ENCODE results near the gene ALDOC.
A peak's percentile ranks its signal among the peaks of the same experiment; 100 is the strongest.

ALDOC gene

GRCh38 chr17:28576758-28577465 lies at the start of gene ALDOC:
TSS of gene ALDOC (minus strand) at chr17:28576895. CDS start at chr17:28575532, 1,363 bp downstream.
- peak within 1 kb of the TSS; percentile 48 for H3K4me3 ChIP-seq (replicated peaks; ENCODE audit: low read depth, low read length)
- no peak for TF ChIP-seq CTCF (IDR thresholded peaks at IDR 0.05; ENCODE audit: low read length, missing control alignments)
- peak; percentile 91 for DNase-seq (ENCODE audit: low read depth)

GRCh38 chr17:28624148-28624547 lies 47.5 kb upstream of the ALDOC start:
- no peak overlapping the region for H3K4me3 ChIP-seq (replicated peaks; ENCODE audit: low read depth, low read length)
- DNase-seq (ENCODE audit: low read depth) = no peak
- no peak for TF ChIP-seq CTCF (IDR thresholded peaks at IDR 0.05; ENCODE audit: low read length, missing control alignments)

GRCh38 chr17:28623696-28624095 lies 47.0 kb upstream of the ALDOC start:
- no peak for DNase-seq (ENCODE audit: low read depth)
- TF ChIP-seq CTCF (IDR thresholded peaks at IDR 0.05; ENCODE audit: low read length, missing control alignments) = no peak
- H3K4me3 ChIP-seq (replicated peaks; ENCODE audit: low read depth, low read length) = no peak overlapping the region

GRCh38 chr17:28622186-28622585 lies 45.5 kb upstream of the ALDOC start:
- TF ChIP-seq CTCF (IDR thresholded peaks at IDR 0.05; ENCODE audit: low read length, missing control alignments) = no peak
- DNase-seq (ENCODE audit: low read depth) = no peak
- no peak overlapping the region for H3K4me3 ChIP-seq (replicated peaks; ENCODE audit: low read depth, low read length)

- no peak for DNase-seq (ENCODE audit: low read depth)
- TF ChIP-seq CTCF (IDR thresholded peaks at IDR 0.05; ENCODE audit: low read length, missing control alignments) = no peak
- H3K4me3 ChIP-seq (replicated peaks; ENCODE audit: low read depth, low read length) = no peak overlapping the region
Observed at GRCh38 chr17:28620010-28620409, 43.3 kb upstream of the ALDOC start.

- no peak overlapping the region for H3K4me3 ChIP-seq (replicated peaks; ENCODE audit: low read depth, low read length)
- no peak for DNase-seq (ENCODE audit: low read depth)
- TF ChIP-seq CTCF (IDR thresholded peaks at IDR 0.05; ENCODE audit: low read length, missing control alignments) = no peak
Observed at GRCh38 chr17:28618464-28618863, 41.8 kb upstream of the ALDOC start.

GRCh38 chr17:28616281-28616680 lies 39.6 kb upstream of the ALDOC start:
- DNase-seq (ENCODE audit: low read depth) = no peak
- no peak overlapping the region for H3K4me3 ChIP-seq (replicated peaks; ENCODE audit: low read depth, low read length)
- no peak for TF ChIP-seq CTCF (IDR thresholded peaks at IDR 0.05; ENCODE audit: low read length, missing control alignments)

Data from fibroblast of pulmonary artery (primary cell).